HepG2 (cell line): ENCODE results near the gene UVSSA. TPM values are rescaled to one million over a fixed set of nuclear protein-coding genes. Genes with fewer than 3 reads are reported as not detected.

Experiments
- FOXK2 ChIP-seq: fragments of 450-650 bp; IDR thresholded peaks from 2 replicates; pipeline ENCODE4 v1.6.1; 2016
- HNRNPL ChIP-seq: fragments of 200-400 bp; formaldehyde crosslinking; IDR thresholded peaks from 2 replicates; pipeline ENCODE4 v1.6.1; 2017; ENCODE audit warnings: mild to moderate bottlenecking, low read depth, low read length
- HNRNPLL ChIP-seq: fragments of 200-400 bp; formaldehyde crosslinking; IDR thresholded peaks from 2 replicates; pipeline ENCODE4 v1.6.1; 2017; ENCODE audit warnings: mild to moderate bottlenecking, low read depth, low read length; ENCODE audit not compliant: poor library complexity, severe bottlenecking
- IKZF1 ChIP-seq: fragments of 450-650 bp; IDR thresholded peaks from 2 replicates; pipeline ENCODE4 v1.7.1; 2016
- ISL2 ChIP-seq: sonication (generic); formaldehyde crosslinking; IDR thresholded peaks from 2 replicates; pipeline ENCODE4 v1.5.0; 2020; ENCODE audit warnings: missing genetic modification reagents
- KAT2B ChIP-seq: fragments of 150-350 bp; IDR thresholded peaks from 2 replicates; pipeline ENCODE4 v1.6.1; 2014; ENCODE audit warnings: low read depth, low read length, borderline replicate concordance
- MAFG ChIP-seq: sonication (generic); formaldehyde crosslinking; IDR thresholded peaks from 2 replicates; pipeline ENCODE4 v1.5.1; 2020; ENCODE audit warnings: mild to moderate bottlenecking, missing genetic modification reagents
- NFYB ChIP-seq: sonication (generic); formaldehyde crosslinking; IDR thresholded peaks from 2 replicates; pipeline ENCODE4 v1.4.0; 2020; ENCODE audit warnings: missing genetic modification reagents
- SMARCE1 ChIP-seq: fragments of 450-650 bp; IDR thresholded peaks from 2 replicates; pipeline ENCODE4 v1.6.1; 2017; ENCODE audit warnings: borderline replicate concordance
- ZFP90 ChIP-seq: sonication (generic); formaldehyde crosslinking; IDR thresholded peaks from 2 replicates; pipeline ENCODE4 v1.8.0; 2022; ENCODE audit warnings: missing genetic modification reagents, mild to moderate bottlenecking, inconsistent platforms, borderline replicate concordance
- ZNF737 ChIP-seq: sonication (generic); formaldehyde crosslinking; IDR thresholded peaks from 2 replicates; pipeline ENCODE4 v1.5.0; 2020; ENCODE audit warnings: missing genetic modification reagents, mild to moderate bottlenecking, borderline replicate concordance
- polyA plus RNA-seq, 8 experiments: library from polyadenylated mRNA; depleted of rRNA in 3 of 8; stranded (reverse) in 7 of 8; unstranded in 1 of 8; fragments of >200 nt; fragmentation: Illumina TruSeq in 4 of 8; extraction: Trizol in 4 of 8; gene quantifications; 2 replicates each; pipeline versions ENCODE4 v1.2.1 to v1.2.3, GENCODE V29; 2011 to 2016; ENCODE audit warnings: low read depth in 4 of 8, missing spikeins in 1 of 8, mixed read lengths in 1 of 8; ENCODE audit not compliant: insufficient read depth in 1 of 8
- total RNA-seq, 5 experiments: library from RNA; depleted of rRNA; stranded (reverse); fragments of >200 nt; fragmentation: Illumina TruSeq; extraction: Trizol; gene quantifications; 2 replicates each; pipeline ENCODE4 v1.2.3, GENCODE V29; 2016; ENCODE audit warnings: low read depth in 1 of 5
- TF ChIP-seq, protein P1 (sequence below): sonication (generic); formaldehyde crosslinking; IDR thresholded peaks from 2 replicates; pipeline ENCODE4 v1.5.0; 2020; ENCODE audit warnings: mild to moderate bottlenecking, missing genetic modification reagents
- TF ChIP-seq, protein P2 (sequence below): fragments of 450-650 bp; IDR thresholded peaks from 2 replicates; pipeline ENCODE4 v1.6.1; 2017; ENCODE audit warnings: mild to moderate bottlenecking
- TF ChIP-seq, protein P3 (sequence below): sonication (generic); formaldehyde crosslinking; IDR thresholded peaks from 2 replicates; pipeline ENCODE4 v1.4.0; 2020; ENCODE audit warnings: mild to moderate bottlenecking, missing genetic modification reagents
- TF ChIP-seq, protein P4 (sequence below): sonication (generic); formaldehyde crosslinking; IDR thresholded peaks from 2 replicates; pipeline ENCODE4 v1.4.0; 2020; ENCODE audit warnings: missing genetic modification reagents
- TF ChIP-seq, protein P5 (sequence below): sonication (generic); formaldehyde crosslinking; IDR thresholded peaks from 2 replicates; pipeline ENCODE4 v1.8.1; 2022; ENCODE audit warnings: mild to moderate bottlenecking, missing genetic modification reagents

Gene UVSSA
- total and polyA plus RNA-seq, 2 of the 13 experiments (the other 11 are each of a cell fraction or from before 2014, with no cell fraction given), result 4.6 to 8.4 TPM

DNA sequence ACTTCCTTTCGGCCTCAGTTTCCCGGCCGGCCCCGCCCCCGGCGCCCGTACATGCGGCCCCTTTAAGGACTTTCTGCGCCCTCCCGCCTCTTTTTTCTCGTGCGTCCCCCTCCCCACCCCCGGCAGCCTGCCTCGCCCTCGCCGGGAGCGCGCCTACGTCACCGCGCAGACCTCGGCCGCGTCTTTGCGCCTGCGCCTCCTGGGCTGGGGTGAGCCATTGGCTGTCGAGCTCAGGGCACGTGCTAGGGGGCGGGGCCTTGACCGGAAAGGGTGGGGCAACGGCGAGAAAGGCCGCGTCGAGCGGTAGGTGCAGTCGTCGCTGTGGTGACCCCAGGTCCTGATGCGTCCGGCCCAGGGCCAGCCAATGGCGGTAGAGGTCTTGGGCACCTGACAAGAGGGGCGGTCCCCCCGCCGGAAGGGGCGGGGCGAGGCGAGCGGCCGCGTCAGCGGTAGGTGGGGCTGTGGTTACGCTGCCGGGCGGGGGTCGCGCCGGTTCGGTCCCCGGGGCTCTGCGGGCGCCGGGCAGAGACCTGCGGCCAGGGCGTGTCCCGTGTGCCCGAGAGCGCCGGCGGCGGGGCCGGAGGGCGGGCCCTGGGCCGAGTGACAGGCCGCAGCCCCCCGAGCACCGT lies at the start of gene UVSSA (continued):
- TF ChIP-seq ZNF737 (CRISPR knock-in tag) (no peak), ISL2 (CRISPR knock-in tag) (peak; percentile 41; the same call in 1 of the 2 replicates), FOXK2 (no peak), KAT2B (no peak), MAFG (no peak), SMARCE1 (no peak), HNRNPLL (peak; percentile 45), NFYB (CRISPR knock-in tag) (peak; percentile 92), HNRNPL (no peak), IKZF1 (no peak), ZFP90 (no peak; the same call in 1 of the 2 replicates)
- TF ChIP-seq, protein P1, sequence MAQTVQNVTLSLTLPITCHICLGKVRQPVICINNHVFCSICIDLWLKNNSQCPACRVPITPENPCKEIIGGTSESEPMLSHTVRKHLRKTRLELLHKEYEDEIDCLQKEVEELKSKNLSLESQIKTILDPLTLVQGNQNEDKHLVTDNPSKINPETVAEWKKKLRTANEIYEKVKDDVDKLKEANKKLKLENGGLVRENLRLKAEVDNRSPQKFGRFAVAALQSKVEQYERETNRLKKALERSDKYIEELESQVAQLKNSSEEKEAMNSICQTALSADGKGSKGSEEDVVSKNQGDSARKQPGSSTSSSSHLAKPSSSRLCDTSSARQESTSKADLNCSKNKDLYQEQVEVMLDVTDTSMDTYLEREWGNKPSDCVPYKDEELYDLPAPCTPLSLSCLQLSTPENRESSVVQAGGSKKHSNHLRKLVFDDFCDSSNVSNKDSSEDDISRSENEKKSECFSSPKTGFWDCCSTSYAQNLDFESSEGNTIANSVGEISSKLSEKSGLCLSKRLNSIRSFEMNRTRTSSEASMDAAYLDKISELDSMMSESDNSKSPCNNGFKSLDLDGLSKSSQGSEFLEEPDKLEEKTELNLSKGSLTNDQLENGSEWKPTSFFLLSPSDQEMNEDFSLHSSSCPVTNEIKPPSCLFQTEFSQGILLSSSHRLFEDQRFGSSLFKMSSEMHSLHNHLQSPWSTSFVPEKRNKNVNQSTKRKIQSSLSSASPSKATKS (CRISPR knock-in tag), result no peak
- TF ChIP-seq, protein P2, sequence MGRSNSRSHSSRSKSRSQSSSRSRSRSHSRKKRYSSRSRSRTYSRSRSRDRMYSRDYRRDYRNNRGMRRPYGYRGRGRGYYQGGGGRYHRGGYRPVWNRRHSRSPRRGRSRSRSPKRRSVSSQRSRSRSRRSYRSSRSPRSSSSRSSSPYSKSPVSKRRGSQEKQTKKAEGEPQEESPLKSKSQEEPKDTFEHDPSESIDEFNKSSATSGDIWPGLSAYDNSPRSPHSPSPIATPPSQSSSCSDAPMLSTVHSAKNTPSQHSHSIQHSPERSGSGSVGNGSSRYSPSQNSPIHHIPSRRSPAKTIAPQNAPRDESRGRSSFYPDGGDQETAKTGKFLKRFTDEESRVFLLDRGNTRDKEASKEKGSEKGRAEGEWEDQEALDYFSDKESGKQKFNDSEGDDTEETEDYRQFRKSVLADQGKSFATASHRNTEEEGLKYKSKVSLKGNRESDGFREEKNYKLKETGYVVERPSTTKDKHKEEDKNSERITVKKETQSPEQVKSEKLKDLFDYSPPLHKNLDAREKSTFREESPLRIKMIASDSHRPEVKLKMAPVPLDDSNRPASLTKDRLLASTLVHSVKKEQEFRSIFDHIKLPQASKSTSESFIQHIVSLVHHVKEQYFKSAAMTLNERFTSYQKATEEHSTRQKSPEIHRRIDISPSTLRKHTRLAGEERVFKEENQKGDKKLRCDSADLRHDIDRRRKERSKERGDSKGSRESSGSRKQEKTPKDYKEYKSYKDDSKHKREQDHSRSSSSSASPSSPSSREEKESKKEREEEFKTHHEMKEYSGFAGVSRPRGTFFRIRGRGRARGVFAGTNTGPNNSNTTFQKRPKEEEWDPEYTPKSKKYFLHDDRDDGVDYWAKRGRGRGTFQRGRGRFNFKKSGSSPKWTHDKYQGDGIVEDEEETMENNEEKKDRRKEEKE, result no peak
- TF ChIP-seq, protein P3, sequence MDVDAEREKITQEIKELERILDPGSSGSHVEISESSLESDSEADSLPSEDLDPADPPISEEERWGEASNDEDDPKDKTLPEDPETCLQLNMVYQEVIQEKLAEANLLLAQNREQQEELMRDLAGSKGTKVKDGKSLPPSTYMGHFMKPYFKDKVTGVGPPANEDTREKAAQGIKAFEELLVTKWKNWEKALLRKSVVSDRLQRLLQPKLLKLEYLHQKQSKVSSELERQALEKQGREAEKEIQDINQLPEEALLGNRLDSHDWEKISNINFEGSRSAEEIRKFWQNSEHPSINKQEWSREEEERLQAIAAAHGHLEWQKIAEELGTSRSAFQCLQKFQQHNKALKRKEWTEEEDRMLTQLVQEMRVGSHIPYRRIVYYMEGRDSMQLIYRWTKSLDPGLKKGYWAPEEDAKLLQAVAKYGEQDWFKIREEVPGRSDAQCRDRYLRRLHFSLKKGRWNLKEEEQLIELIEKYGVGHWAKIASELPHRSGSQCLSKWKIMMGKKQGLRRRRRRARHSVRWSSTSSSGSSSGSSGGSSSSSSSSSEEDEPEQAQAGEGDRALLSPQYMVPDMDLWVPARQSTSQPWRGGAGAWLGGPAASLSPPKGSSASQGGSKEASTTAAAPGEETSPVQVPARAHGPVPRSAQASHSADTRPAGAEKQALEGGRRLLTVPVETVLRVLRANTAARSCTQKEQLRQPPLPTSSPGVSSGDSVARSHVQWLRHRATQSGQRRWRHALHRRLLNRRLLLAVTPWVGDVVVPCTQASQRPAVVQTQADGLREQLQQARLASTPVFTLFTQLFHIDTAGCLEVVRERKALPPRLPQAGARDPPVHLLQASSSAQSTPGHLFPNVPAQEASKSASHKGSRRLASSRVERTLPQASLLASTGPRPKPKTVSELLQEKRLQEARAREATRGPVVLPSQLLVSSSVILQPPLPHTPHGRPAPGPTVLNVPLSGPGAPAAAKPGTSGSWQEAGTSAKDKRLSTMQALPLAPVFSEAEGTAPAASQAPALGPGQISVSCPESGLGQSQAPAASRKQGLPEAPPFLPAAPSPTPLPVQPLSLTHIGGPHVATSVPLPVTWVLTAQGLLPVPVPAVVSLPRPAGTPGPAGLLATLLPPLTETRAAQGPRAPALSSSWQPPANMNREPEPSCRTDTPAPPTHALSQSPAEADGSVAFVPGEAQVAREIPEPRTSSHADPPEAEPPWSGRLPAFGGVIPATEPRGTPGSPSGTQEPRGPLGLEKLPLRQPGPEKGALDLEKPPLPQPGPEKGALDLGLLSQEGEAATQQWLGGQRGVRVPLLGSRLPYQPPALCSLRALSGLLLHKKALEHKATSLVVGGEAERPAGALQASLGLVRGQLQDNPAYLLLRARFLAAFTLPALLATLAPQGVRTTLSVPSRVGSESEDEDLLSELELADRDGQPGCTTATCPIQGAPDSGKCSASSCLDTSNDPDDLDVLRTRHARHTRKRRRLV (CRISPR knock-in tag), result no peak
- TF ChIP-seq, protein P4, sequence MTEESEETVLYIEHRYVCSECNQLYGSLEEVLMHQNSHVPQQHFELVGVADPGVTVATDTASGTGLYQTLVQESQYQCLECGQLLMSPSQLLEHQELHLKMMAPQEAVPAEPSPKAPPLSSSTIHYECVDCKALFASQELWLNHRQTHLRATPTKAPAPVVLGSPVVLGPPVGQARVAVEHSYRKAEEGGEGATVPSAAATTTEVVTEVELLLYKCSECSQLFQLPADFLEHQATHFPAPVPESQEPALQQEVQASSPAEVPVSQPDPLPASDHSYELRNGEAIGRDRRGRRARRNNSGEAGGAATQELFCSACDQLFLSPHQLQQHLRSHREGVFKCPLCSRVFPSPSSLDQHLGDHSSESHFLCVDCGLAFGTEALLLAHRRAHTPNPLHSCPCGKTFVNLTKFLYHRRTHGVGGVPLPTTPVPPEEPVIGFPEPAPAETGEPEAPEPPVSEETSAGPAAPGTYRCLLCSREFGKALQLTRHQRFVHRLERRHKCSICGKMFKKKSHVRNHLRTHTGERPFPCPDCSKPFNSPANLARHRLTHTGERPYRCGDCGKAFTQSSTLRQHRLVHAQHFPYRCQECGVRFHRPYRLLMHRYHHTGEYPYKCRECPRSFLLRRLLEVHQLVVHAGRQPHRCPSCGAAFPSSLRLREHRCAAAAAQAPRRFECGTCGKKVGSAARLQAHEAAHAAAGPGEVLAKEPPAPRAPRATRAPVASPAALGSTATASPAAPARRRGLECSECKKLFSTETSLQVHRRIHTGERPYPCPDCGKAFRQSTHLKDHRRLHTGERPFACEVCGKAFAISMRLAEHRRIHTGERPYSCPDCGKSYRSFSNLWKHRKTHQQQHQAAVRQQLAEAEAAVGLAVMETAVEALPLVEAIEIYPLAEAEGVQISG (CRISPR knock-in tag), result peak; percentile 45
- TF ChIP-seq, protein P5, sequence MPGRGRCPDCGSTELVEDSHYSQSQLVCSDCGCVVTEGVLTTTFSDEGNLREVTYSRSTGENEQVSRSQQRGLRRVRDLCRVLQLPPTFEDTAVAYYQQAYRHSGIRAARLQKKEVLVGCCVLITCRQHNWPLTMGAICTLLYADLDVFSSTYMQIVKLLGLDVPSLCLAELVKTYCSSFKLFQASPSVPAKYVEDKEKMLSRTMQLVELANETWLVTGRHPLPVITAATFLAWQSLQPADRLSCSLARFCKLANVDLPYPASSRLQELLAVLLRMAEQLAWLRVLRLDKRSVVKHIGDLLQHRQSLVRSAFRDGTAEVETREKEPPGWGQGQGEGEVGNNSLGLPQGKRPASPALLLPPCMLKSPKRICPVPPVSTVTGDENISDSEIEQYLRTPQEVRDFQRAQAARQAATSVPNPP (CRISPR knock-in tag), result no peak
